GM12878 (cell line): Measurements from ENCODE around the gene PTEN. TPM values are rescaled to one million over a fixed set of nuclear protein-coding genes. Genes with fewer than 3 reads are reported as not detected.

Experiments used
- BCL11A ChIP-seq: IDR thresholded peaks from 2 replicates; pipeline ENCODE4 v1.6.1; 2011; ENCODE audit warnings: low read depth, low read length
- CREB1 ChIP-seq: IDR thresholded peaks from 2 replicates; pipeline ENCODE4 v1.6.1; 2012; ENCODE audit warnings: low read depth, mild to moderate bottlenecking, inconsistent platforms
- HDGF ChIP-seq: fragments of 450-650 bp; IDR thresholded peaks from 2 replicates; pipeline ENCODE4 v1.6.1; 2016; ENCODE audit warnings: antibody characterized with exemption
- JUNB ChIP-seq: IDR thresholded peaks from 2 replicates; pipeline ENCODE4 v1.6.1; 2016; ENCODE audit warnings: antibody characterized with exemption, mild to moderate bottlenecking
- NR2C2 ChIP-seq: IDR thresholded peaks from 2 replicates; pipeline ENCODE4 v1.6.1; 2011; ENCODE audit warnings: borderline replicate concordance, low read depth; ENCODE audit not compliant: control insufficient read depth, insufficient read length
- PAX5 ChIP-seq: IDR thresholded peaks from 2 replicates; pipeline ENCODE4 v1.6.1; 2011; ENCODE audit warnings: low read depth, low read length, borderline replicate concordance
- POLR2AphosphoS5 ChIP-seq: IDR thresholded peaks from 2 replicates; pipeline ENCODE4 v1.6.1; 2011; ENCODE audit warnings: mild to moderate bottlenecking, low read length, inconsistent platforms
- POU2F2 ChIP-seq: IDR thresholded peaks from 3 replicates; pipeline ENCODE4 v1.6.1; 2011; ENCODE audit warnings: low read depth, mild to moderate bottlenecking, low read length, borderline replicate concordance
- RB1 ChIP-seq: fragments of 450-650 bp; formaldehyde crosslinking; IDR thresholded peaks from 2 replicates; pipeline ENCODE4 v1.6.1; 2017; ENCODE audit warnings: mild to moderate bottlenecking, borderline replicate concordance
- RELA ChIP-seq: fragments of 450-650 bp; IDR thresholded peaks from 2 replicates; pipeline ENCODE4 v1.8.0; 2014; ENCODE audit warnings: borderline replicate concordance; ENCODE audit not compliant: partially characterized antibody
- SIN3A ChIP-seq: IDR thresholded peaks from 2 replicates; pipeline ENCODE4 v1.6.1; 2012; ENCODE audit warnings: low read depth, low read length, improper control_type of control experiment
- SIX5 ChIP-seq: IDR thresholded peaks from 2 replicates; pipeline ENCODE4 v1.6.1; 2011; ENCODE audit warnings: mild to moderate bottlenecking, low read depth, low read length, moderate library complexity; ENCODE audit not compliant: severe bottlenecking
- SREBF2 ChIP-seq: IDR thresholded peaks from 2 replicates; pipeline ENCODE4 v1.6.1; 2012; ENCODE audit warnings: mild to moderate bottlenecking, low read length
- SRF ChIP-seq, 2 experiments: IDR thresholded peaks; 2 replicates each; pipeline ENCODE4 v1.6.1; 2011; ENCODE audit warnings: low read depth in 2 of 2, low read length in 2 of 2, mild to moderate bottlenecking in 1 of 2, moderate library complexity in 1 of 2
- TARDBP ChIP-seq: IDR thresholded peaks from 2 replicates; pipeline ENCODE4 v1.6.1; 2016; ENCODE audit warnings: borderline replicate concordance
- TBL1XR1 ChIP-seq: IDR thresholded peaks from 2 replicates; pipeline ENCODE4 v1.6.1; 2012; ENCODE audit warnings: low read depth, low read length, improper control_type of control experiment
- ZNF384 ChIP-seq: IDR thresholded peaks from 2 replicates; pipeline ENCODE4 v1.6.1; 2012; ENCODE audit warnings: low read depth, mild to moderate bottlenecking, low read length, improper control_type of control experiment, borderline replicate concordance
- polyA plus RNA-seq, 11 experiments: library from polyadenylated mRNA; depleted of rRNA in 4 of 11; unstranded in 6 of 11; stranded (reverse) in 5 of 11; fragments of >200 nt; fragmentation: Nextera tagmentation in 4 of 11; fragmentation: Illumina TruSeq in 1 of 11; extraction: Ambion mirVana in 4 of 11; extraction: Trizol in 1 of 11; gene quantifications; 1 replicate in 1 of 11; 2 replicates in 10 of 11; pipeline versions ENCODE4 v1.2.1 to v1.2.3, GENCODE V29; 2011 to 2016; ENCODE audit warnings: inconsistent platforms in 2 of 11, missing spikeins in 2 of 11, low read depth in 1 of 11
- total RNA-seq, 4 experiments: library from RNA; depleted of rRNA in 3 of 4; stranded (reverse); fragments of >200 nt in 3 of 4; fragmentation: Illumina TruSeq in 1 of 4; extraction: Trizol in 1 of 4; gene quantifications; 2 replicates each; pipeline versions ENCODE4 v1.2.1 to v1.2.3, GENCODE V29; 2013 to 2021
- TF ChIP-seq, protein P1 (sequence below): IDR thresholded peaks from 2 replicates; pipeline ENCODE4 v1.6.1; 2012; ENCODE audit warnings: mild to moderate bottlenecking, low read depth, low read length
- TF ChIP-seq, protein P2 (sequence below): fragments of 450-650 bp; IDR thresholded peaks from 2 replicates; pipeline ENCODE4 v1.6.1; 2017; ENCODE audit warnings: borderline replicate concordance
- TF ChIP-seq, protein P3 (sequence below): fragments of 450-650 bp; IDR thresholded peaks from 2 replicates; pipeline ENCODE4 v1.6.1; 2018; ENCODE audit warnings: borderline replicate concordance, mild to moderate bottlenecking; ENCODE audit not compliant: partially characterized antibody

The PTEN gene
- total and polyA plus RNA-seq, 10 of the 15 experiments (the other 5 are each of a cell fraction or from before 2014, with no cell fraction given), result 26.1 to 175 (median 58.1) TPM

DNA sequence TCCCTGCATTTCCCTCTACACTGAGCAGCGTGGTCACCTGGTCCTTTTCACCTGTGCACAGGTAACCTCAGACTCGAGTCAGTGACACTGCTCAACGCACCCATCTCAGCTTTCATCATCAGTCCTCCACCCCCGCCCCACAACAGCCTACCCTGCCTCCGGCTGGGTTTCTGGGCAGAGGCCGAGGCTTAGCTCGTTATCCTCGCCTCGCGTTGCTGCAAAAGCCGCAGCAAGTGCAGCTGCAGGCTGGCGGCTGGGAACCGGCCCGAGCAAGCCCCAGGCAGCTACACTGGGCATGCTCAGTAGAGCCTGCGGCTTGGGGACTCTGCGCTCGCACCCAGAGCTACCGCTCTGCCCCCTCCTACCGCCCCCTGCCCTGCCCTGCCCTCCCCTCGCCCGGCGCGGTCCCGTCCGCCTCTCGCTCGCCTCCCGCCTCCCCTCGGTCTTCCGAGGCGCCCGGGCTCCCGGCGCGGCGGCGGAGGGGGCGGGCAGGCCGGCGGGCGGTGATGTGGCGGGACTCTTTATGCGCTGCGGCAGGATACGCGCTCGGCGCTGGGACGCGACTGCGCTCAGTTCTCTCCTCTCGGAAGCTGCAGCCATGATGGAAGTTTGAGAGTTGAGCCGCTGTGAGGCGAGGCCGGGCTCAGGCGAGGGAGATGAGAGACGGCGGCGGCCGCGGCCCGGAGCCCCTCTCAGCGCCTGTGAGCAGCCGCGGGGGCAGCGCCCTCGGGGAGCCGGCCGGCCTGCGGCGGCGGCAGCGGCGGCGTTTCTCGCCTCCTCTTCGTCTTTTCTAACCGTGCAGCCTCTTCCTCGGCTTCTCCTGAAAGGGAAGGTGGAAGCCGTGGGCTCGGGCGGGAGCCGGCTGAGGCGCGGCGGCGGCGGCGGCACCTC, at the start of gene PTEN, which contains the start of gene KLLN (continued):
- TF ChIP-seq, protein P1, sequence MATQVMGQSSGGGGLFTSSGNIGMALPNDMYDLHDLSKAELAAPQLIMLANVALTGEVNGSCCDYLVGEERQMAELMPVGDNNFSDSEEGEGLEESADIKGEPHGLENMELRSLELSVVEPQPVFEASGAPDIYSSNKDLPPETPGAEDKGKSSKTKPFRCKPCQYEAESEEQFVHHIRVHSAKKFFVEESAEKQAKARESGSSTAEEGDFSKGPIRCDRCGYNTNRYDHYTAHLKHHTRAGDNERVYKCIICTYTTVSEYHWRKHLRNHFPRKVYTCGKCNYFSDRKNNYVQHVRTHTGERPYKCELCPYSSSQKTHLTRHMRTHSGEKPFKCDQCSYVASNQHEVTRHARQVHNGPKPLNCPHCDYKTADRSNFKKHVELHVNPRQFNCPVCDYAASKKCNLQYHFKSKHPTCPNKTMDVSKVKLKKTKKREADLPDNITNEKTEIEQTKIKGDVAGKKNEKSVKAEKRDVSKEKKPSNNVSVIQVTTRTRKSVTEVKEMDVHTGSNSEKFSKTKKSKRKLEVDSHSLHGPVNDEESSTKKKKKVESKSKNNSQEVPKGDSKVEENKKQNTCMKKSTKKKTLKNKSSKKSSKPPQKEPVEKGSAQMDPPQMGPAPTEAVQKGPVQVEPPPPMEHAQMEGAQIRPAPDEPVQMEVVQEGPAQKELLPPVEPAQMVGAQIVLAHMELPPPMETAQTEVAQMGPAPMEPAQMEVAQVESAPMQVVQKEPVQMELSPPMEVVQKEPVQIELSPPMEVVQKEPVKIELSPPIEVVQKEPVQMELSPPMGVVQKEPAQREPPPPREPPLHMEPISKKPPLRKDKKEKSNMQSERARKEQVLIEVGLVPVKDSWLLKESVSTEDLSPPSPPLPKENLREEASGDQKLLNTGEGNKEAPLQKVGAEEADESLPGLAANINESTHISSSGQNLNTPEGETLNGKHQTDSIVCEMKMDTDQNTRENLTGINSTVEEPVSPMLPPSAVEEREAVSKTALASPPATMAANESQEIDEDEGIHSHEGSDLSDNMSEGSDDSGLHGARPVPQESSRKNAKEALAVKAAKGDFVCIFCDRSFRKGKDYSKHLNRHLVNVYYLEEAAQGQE, result no peak
- TF ChIP-seq POLR2AphosphoS5 (peak; percentile 79; the same call in 1 of the 2 replicates), NR2C2 (no peak), ZNF384 (no peak), SRF (IDR thresholded peaks at IDR 0.05; ENCODE audit: low read depth in 2 of 2, low read length in 2 of 2) (peak in 1 of 2 experiments; percentile 68; a peak in 1 of 4 replicates), TARDBP (peak; percentile 82), SREBF2 (no peak), CREB1 (peak; percentile 82), JUNB (no peak), PAX5 (no peak; the same call in 1 of the 2 replicates), SIX5 (no peak), TBL1XR1 (peak; percentile 40; the same call in 1 of the 2 replicates), BCL11A (no peak), POU2F2 (peak; percentile 80), RB1 (peak; percentile 83; the same call in 1 of the 2 replicates), RELA (peak; percentile 54), SIN3A (peak; percentile 56; the same call in 1 of the 2 replicates), HDGF (no peak)
- TF ChIP-seq, protein P2, sequence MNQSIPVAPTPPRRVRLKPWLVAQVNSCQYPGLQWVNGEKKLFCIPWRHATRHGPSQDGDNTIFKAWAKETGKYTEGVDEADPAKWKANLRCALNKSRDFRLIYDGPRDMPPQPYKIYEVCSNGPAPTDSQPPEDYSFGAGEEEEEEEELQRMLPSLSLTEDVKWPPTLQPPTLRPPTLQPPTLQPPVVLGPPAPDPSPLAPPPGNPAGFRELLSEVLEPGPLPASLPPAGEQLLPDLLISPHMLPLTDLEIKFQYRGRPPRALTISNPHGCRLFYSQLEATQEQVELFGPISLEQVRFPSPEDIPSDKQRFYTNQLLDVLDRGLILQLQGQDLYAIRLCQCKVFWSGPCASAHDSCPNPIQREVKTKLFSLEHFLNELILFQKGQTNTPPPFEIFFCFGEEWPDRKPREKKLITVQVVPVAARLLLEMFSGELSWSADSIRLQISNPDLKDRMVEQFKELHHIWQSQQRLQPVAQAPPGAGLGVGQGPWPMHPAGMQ, result no peak
- TF ChIP-seq, protein P3, sequence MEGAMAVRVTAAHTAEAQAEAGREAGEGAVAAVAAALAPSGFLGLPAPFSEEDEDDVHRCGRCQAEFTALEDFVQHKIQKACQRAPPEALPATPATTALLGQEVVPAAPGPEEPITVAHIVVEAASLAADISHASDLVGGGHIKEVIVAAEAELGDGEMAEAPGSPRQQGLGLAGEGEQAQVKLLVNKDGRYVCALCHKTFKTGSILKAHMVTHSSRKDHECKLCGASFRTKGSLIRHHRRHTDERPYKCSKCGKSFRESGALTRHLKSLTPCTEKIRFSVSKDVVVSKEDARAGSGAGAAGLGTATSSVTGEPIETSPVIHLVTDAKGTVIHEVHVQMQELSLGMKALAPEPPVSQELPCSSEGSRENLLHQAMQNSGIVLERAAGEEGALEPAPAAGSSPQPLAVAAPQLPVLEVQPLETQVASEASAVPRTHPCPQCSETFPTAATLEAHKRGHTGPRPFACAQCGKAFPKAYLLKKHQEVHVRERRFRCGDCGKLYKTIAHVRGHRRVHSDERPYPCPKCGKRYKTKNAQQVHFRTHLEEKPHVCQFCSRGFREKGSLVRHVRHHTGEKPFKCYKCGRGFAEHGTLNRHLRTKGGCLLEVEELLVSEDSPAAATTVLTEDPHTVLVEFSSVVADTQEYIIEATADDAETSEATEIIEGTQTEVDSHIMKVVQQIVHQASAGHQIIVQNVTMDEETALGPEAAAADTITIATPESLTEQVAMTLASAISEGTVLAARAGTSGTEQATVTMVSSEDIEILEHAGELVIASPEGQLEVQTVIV, result no peak
